HuH-7.5 (cell line): Measurements from ENCODE around the gene SPTSSB.

Experiments used
- DNase-seq: peaks from one replicate; pipeline ENCODE4 v3.0.0; 2011; ENCODE audit warnings: low spot score

SPTSSB gene

DNA sequence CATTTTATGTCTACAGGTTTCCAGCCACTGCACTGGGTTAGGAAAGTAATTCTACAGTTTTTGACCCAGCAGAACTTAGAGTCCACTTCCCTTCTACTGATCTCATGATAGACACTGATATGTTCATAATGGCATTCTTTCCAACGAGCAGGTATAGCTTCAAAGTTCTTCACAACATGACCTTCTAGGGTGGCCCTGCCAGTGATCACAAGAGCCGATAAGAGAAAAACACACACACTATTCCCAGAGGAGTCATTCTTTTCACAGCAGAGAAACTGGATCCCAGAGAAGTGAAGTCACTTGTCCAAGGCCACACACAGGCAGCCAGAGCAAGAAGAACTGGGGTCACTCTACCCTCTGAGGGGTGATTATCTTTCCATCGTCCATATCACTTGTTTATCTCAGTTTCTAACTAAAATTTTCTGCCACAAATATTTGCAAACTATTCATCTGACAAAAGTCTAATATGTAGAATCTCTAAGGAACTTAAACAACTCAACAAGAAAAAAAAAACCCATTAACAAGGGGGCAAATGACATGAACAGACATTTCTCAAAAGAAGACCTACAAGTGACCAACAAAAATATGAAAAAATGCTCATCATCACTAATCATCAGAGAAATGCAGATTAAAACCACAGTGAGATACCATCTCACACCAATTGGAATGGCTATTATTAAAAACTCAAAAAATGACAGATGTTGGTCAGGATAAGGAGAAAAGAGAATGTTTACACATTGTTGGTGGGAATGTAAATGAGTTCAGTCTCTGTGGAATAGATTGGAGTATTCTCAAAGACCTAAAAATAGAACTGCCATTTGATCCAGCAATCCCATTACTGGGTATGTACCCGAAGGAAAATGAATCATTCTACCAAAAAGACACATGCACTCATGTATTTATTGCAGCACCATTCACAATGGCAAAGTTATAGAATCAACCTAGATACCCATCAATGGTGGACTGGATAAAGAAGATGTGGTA, 31.5 kb downstream of the SPTSSB start:
- peak; percentile 23 for DNase-seq

DNA sequence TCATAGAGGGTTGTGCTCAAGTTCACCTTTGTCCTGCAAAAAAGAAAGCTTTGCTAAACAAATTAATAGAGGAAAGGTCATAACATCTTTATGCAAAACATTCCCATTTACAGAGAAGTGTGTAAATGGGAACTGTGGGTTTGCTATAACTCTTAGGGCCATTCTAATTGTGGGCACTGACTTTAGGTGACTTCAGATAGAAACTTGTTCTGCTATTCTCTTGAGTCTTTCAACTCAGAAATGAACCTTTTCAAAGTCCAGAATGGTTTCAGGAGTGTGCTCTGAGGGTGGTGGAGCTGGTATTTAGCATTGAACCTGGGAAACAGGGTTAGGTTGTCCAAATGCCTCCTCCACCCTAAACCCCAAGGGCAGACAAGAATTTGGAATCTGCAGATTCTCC, 34.0 kb downstream of the SPTSSB start:
- DNase-seq, result no peak

- DNase-seq, result no peak
These were observed 34.7 kb downstream of the SPTSSB start for GRCh38 chr3:161336661-161337060.

GRCh38 chr3:161333696-161334095, 37.6 kb downstream of the SPTSSB start:
- DNase-seq, result no peak

DNA sequence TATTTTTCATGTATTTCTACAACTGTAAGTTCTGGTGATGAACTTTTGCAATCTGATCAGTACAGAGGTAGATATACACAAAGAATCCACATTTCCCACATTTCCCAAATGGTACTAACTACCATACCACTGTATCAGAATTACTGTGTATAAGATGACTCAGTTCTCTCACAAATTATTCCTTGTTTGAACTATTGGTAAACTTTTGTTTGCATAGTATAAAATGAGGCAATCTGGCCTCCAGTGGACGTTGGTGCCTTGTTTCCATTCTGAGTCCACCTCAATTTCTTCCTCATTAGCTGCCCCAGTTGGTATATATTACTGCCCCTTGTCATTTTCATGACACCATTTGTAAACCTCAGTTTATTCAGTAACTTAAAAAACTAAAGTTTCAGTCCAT, 38.5 kb downstream of the SPTSSB start:
- DNase-seq, result no peak

- DNase-seq, result no peak
These were observed 46.3 kb downstream of the SPTSSB start for GRCh38 chr3:161325059-161325458.

DNA sequence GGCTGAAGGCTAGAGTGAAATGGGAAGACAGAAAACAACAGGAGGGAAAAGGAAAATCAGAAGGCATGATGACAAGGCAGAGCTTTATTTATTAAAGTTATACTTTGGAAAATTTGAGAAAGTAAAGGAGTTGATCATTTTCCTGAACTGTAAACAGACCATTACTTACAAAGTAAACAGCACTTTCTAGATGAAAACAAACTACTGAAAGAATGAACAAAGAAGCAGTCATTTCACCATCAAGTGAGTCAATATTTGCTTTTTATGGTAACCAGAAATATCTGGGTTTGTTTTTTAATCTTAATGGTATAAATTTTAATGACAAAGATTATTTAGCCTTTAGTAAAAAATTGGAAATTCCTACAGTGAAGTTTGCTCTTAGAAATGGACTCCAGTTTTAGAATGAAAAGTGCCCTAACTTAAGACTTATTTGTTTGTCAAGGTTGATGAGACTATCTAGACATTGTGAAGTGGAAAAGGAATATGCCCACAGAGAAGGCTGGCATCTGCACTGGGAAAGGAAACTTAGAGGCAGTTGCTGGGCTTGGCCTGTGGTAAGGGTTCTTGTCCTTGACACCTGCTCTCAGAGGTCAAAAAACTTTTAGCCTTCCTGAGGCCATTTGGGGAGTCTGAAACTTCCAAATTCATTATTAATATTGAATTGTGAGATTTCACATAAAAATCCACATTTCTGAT, 47.2 kb downstream of the SPTSSB start:
- no peak for DNase-seq

- no peak for DNase-seq
These were observed 48.3 kb downstream of the SPTSSB start for GRCh38 chr3:161322781-161323568.

GRCh38 chr3:161320837-161321236, 50.5 kb downstream of the SPTSSB start:
- no peak for DNase-seq

- DNase-seq, result no peak
These were observed 51.5 kb downstream of the SPTSSB start for GRCh38 chr3:161319867-161320266.

- no peak for DNase-seq
These were observed 54.2 kb downstream of the SPTSSB start for GRCh38 chr3:161317077-161317476.

DNA sequence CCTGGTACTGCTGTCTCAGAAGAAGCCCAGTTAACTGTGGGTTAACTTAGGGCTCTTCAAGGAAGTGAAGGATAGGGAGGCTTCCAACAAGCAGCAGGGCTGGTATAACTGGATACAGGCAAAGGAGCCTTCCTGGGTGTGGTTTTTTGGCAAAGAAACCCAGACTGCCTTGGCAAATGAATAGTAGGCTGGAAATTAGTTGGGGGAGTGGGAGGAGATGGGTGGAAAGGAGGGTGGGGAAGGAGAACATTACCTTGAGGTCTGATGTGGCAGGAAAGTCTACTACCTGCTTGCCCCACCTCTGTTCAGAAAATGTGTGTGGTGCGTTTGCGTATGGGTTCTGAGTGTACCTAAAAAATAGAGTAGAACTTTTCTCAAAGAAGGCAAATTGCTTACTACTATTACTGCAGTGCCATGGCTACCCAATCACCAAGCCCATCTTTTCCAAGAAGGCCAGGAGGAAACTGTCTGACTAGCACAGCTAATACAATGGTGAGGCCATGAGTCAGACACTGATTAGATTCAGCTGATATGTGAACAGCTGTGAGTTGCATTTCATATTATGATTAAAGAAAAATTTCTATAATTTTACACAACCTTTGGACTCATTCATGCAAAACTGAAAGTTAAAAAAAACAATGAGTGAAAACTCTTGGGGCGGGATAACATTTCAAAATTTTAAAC, 55.2 kb downstream of the SPTSSB start:
- no peak for DNase-seq

GRCh38 chr3:161314836-161315395, 56.4 kb downstream of the SPTSSB start:
- DNase-seq, result no peak

GRCh38 chr3:161310649-161311423, 60.5 kb downstream of the SPTSSB start:
- no peak for DNase-seq

DNA sequence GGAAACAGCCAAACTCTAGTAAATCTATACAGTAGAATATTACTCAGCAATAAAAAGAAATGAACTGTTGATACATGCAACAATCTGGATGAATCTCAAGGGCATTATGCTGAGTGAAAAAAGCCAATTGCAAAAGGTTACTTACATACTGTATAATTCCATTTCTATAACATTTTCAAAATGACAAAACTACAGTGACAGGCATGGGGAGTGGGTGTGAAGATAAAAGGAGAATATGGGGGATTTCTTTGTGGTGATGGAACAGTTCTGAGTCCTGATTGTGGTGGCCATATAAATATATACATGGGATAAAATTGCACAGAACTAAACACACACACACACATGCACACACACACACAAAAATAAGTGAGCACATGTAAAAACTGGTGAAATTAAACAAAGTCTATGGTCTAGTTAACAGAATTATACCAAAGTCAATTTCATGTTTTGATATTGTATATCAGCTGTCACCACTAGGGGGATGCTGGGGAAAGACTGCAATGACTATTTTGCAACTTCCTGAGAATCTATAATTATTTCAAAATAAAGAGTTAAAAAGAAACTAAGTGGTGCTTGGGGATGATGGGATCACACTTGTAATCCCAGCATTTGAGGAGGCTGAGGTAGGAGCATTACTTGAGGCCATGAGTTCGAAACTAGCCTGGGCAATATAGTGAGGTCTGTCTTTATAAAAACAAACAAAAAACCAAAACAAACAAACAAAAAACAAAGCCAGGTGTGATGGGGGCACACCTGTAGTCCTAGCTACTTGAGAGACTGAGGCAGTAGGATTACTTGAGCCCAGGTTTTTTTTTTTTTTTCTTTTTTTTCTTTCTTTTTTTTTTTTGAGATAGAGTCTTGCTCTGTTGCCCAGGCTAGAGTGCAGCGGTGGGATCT, 66.0 kb downstream of the SPTSSB start:
- no peak for DNase-seq

- no peak for DNase-seq
These were observed 74.5 kb downstream of the SPTSSB start for GRCh38 chr3:161296814-161297213.

- no peak for DNase-seq
These were observed 76.0 kb downstream of the SPTSSB start for GRCh38 chr3:161295325-161295724.
